Prostate gland (tissue), 2 donors: ENCODE data around the gene FAM209B. TPM values are rescaled to one million over a fixed set of nuclear protein-coding genes. Genes with fewer than 3 reads are reported as not detected.

Experiments
- DNase-seq: peaks from one replicate; pipeline ENCODE4 v3.0.0-alpha.2; 2019; ENCODE audit warnings: low spot score
- H3K27ac ChIP-seq, 2 donors: fragments of 200-600 bp; sonication (generic); 2 replicates each; pipeline ENCODE4 v1.5.1; 2017 to 2019
- H3K27me3 ChIP-seq: fragments of 200-600 bp; sonication (generic); replicated peaks from 2 replicates; pipeline ENCODE4 v1.5.1; 2019; ENCODE audit not compliant: insufficient read depth
- H3K36me3 ChIP-seq, 2 donors: fragments of 200-600 bp; sonication (generic); 1 replicate in 1 of 2; 2 replicates in 1 of 2; pipeline versions ENCODE4 v1.5.1 to v1.8.1; 2017 to 2019
- H3K4me1 ChIP-seq: fragments of 200-600 bp; sonication (generic); replicated peaks from 2 replicates; pipeline ENCODE4 v1.5.1; 2019
- H3K4me3 ChIP-seq, 2 donors: fragments of 200-600 bp; sonication (generic); 2 replicates each; pipeline ENCODE4 v1.5.1; 2017 to 2019
- H3K9me3 ChIP-seq: fragments of 200-600 bp; sonication (generic); 2 replicates; pipeline ENCODE4 v1.5.1; 2017
- CTCF ChIP-seq, 4 experiments: fragments of 200-600 bp in 2 of 4; fragments of 450-650 bp in 2 of 4; sonication (generic) in 2 of 4; IDR thresholded peaks; 1 replicate in 3 of 4; 2 replicates in 1 of 4; pipeline ENCODE4 v1.5.1; 2016 to 2019; ENCODE audit warnings: antibody characterized with exemption in 4 of 4, mild to moderate bottlenecking in 2 of 4, moderate library complexity in 2 of 4
- POLR2A ChIP-seq: fragments of 450-650 bp; IDR thresholded peaks from one replicate; pipeline ENCODE4 v1.6.1; 2016; ENCODE audit warnings: antibody characterized with exemption, mild to moderate bottlenecking
- POLR2AphosphoS5 ChIP-seq: sonication (generic); formaldehyde crosslinking; IDR thresholded peaks from one replicate; pipeline ENCODE4 v1.6.1; 2017; ENCODE audit warnings: antibody characterized with exemption
- WGBS: methylation state at CpG from one replicate; pipeline ENCODE4 v1.1.5; 2018; 5-methylcytosine and 5-hydroxymethylcytosine counted together
- intact Hi-C: fragments of 100-400 bp; cut with DNase I; formaldehyde crosslinking; loops from one replicate; pipeline ENCODE4 v1.14.2; 2022
- total RNA-seq, 2 donors: library from RNA; depleted of rRNA; stranded (reverse); fragments of >200 nt; gene quantifications; one replicate each; pipeline ENCODE4 v1.1.0, GENCODE V29; 2016

Gene FAM209B
- total RNA-seq, 2 donors from 2014 or later, result 7.6 TPM; not detected in 1

GRCh38 chr20:56537997-56538396 lies 5.0 kb downstream of the FAM209B start:
- H3K4me1 ChIP-seq, result no peaks in the 10 kb centered on the region
- no peak for TF ChIP-seq POLR2A
- no peak for TF ChIP-seq CTCF (IDR thresholded peaks at IDR 0.05)
- TF ChIP-seq POLR2AphosphoS5, result no peak
- H3K9me3 ChIP-seq, result no peaks in the 10 kb centered on the region
- H3K27me3 ChIP-seq, result no peaks in the 10 kb centered on the region
- no peak for DNase-seq
- WGBS, result 27% methylated on average over 3 of the region's 3 CpGs
- no peak overlapping the region for H3K4me3 ChIP-seq
- H3K27ac ChIP-seq, result no peak overlapping the region
- H3K36me3 ChIP-seq, result no peaks in the 10 kb centered on the region
- intact Hi-C loops, result no loop called here

GRCh38 chr20:56540415-56540814 lies 7.4 kb downstream of the FAM209B start:
- no peaks in the 10 kb centered on the region for H3K4me1 ChIP-seq
- intact Hi-C loops, result no loop called here

GRCh38 chr20:56542489-56543030 lies 9.5 kb downstream of the FAM209B start:
- TF ChIP-seq POLR2A (no peak), CTCF (IDR thresholded peaks at IDR 0.05) (no peak), POLR2AphosphoS5 (no peak)
- Histone ChIP-seq H3K36me3 (no peaks in the 10 kb centered on the region), H3K27me3 (no peaks in the 10 kb centered on the region), H3K27ac (no peak overlapping the region), H3K4me1 (no peaks in the 10 kb centered on the region), H3K9me3 (no peaks in the 10 kb centered on the region), H3K4me3 (no peak overlapping the region)
- WGBS, result 61% methylated on average over 9 of the region's 9 CpGs
- intact Hi-C loops, result no loop called here
- DNase-seq, result no peak

More at GRCh38 chr20:56540415-56540814, 7.4 kb downstream of the FAM209B start:
- Histone ChIP-seq H3K36me3 (no peaks in the 10 kb centered on the region), H3K4me3 (no peak overlapping the region), H3K27me3 (no peaks in the 10 kb centered on the region), H3K27ac (no peak overlapping the region), H3K9me3 (no peaks in the 10 kb centered on the region)
- no peak for TF ChIP-seq CTCF (IDR thresholded peaks at IDR 0.05)
- TF ChIP-seq POLR2AphosphoS5, result no peak
- no peak for TF ChIP-seq POLR2A
- WGBS, result 86% methylated on average over 6 of the region's 6 CpGs
- DNase-seq, result no peak

- H3K27ac ChIP-seq, result no peak overlapping the region
- no peak for TF ChIP-seq POLR2AphosphoS5
- TF ChIP-seq CTCF (IDR thresholded peaks at IDR 0.05), result no peak
- no peak for TF ChIP-seq POLR2A
- no peaks in the 10 kb centered on the region for H3K36me3 ChIP-seq
- DNase-seq, result no peak
- H3K27me3 ChIP-seq, result no peaks in the 10 kb centered on the region
- H3K4me1 ChIP-seq, result no peaks in the 10 kb centered on the region
- H3K9me3 ChIP-seq, result no peaks in the 10 kb centered on the region
- H3K4me3 ChIP-seq, result no peak overlapping the region
- WGBS, result 89% methylated on average over 8 of the region's 8 CpGs
- intact Hi-C loops, result loop anchor here (5.0 kb wide), 2 partner anchors 511 to 796 kb away; no protein-coding TSS in a partner anchor
Measured at GRCh38 chr20:56551571-56551970, 18.5 kb downstream of the FAM209B start.

GRCh38 chr20:56552911-56553629 lies 20.0 kb downstream of the FAM209B start:
- TF ChIP-seq POLR2A, result no peak
- no peak for TF ChIP-seq CTCF (IDR thresholded peaks at IDR 0.05)
- no peak for TF ChIP-seq POLR2AphosphoS5
- H3K4me3 ChIP-seq, result no peak overlapping the region
- intact Hi-C loops, result loop anchor here (5.0 kb wide), 2 partner anchors 509 to 794 kb away; no protein-coding TSS in a partner anchor
- no peak overlapping the region for H3K27ac ChIP-seq
- 90% methylated on average over 8 of the region's 8 CpGs for WGBS
- no peaks in the 10 kb centered on the region for H3K36me3 ChIP-seq
- H3K27me3 ChIP-seq, result no peaks in the 10 kb centered on the region
- no peak for DNase-seq
- H3K4me1 ChIP-seq, result no peaks in the 10 kb centered on the region
- no peaks in the 10 kb centered on the region for H3K9me3 ChIP-seq
